Pancreas (tissue), 10 donors: ENCODE measurements around the gene TOP1. TPM values are rescaled to one million over a fixed set of nuclear protein-coding genes. Genes with fewer than 3 reads are reported as not detected.

Experiments
- ATAC-seq, 4 donors: fragments of 200-7000 bp; cut with Tn5 transposase; one replicate each; pipeline versions ENCODE4 v1.8.0 to v1.9.1; 2020; ENCODE audit warnings: mild to moderate bottlenecking in 4 of 4, moderate library complexity in 4 of 4
- DNase-seq, 6 donors: peaks; one replicate each; pipeline ENCODE4 v3.0.0-alpha.2; 2020
- FAIRE-seq: peaks from 2 replicates; lab custom pipeline; 2012; peaks lifted over from hg19 to GRCh38; lab: Jason Lieb, UNC
- H3K27ac ChIP-seq, 4 donors: fragments of 200-600 bp; sonication (generic); 1 replicate in 3 of 4; 2 replicates in 1 of 4; pipeline versions ENCODE4 v1.5.0 to v1.8.0; 2020
- H3K27me3 ChIP-seq, 4 donors: fragments of 200-600 bp; one replicate each; pipeline ENCODE4 v1.8.0; 2021
- H3K36me3 ChIP-seq, 3 donors: fragments of 200-600 bp; sonication (generic) in 1 of 3; one replicate each; pipeline versions ENCODE4 v1.5.0 to v1.8.0; 2020 to 2021
- H3K4me1 ChIP-seq, 3 donors: fragments of 200-600 bp; one replicate each; pipeline ENCODE4 v1.8.0; 2021
- H3K4me3 ChIP-seq, 4 donors: fragments of 200-600 bp; sonication (generic) in 2 of 4; one replicate each; pipeline versions ENCODE4 v1.5.0 to v1.8.0; 2020 to 2021
- H3K9me3 ChIP-seq, 4 donors: fragments of 200-600 bp; one replicate each; pipeline ENCODE4 v1.8.0; 2021
- WGBS, 2 donors: extraction: QIAGEN DNeasy Blood & Tissue Kit; methylation state at CpG; one replicate each; pipeline ENCODE4 v1.1.7; 2013; 5-methylcytosine and 5-hydroxymethylcytosine counted together
- intact Hi-C, 3 donors: fragments of 100-400 bp; cut with DNase I; formaldehyde crosslinking; loops; one replicate each; pipeline versions ENCODE4 v1.11.1 to v1.14.2; 2022
- polyA plus RNA-seq, 2 donors: library from polyadenylated mRNA; stranded (reverse); fragments of 200-250 nt; gene quantifications; one replicate each; pipeline ENCODE4 v1.2.3, GENCODE V29; 2013
- total RNA-seq, 6 donors: library from RNA; stranded (reverse); fragmentation: NEBNext Ultra II Directional in 4 of 6; extraction: Animal tissue kit (Norgen Biotek cat#: 25700) in 4 of 6; gene quantifications; one replicate each; pipeline versions ENCODE4 v1.2.1 to v1.2.4, GENCODE V29; 2021 to 2023
- TF ChIP-seq, protein P1 (sequence below), 4 donors: fragments of 200-600 bp; sonication (generic) in 3 of 4; IDR thresholded peaks; one replicate each; pipeline versions ENCODE4 v1.5.0 to v1.8.0; 2021; ENCODE audit warnings: antibody characterized with exemption in 4 of 4
- donor health status: healthy with polysubstance abuse.
- donor health status: DM: no; HTN: no; CAD: no; lungs with moderate emphysema.
- donor health status: DM: no; HTN: no; CAD: no.
- donor health status: control.
- donor health status: control.
- donor health status: Bipolar disorder and iron deficiency.
- donor health status: DM: yes; HTN: yes; CAD: no.
- donor health status: DM: no; HTN: no; CAD: no.
- donor health status: DM: no; HTN: no; CAD: no.
- donor health status: DM: yes; HTN: yes; CAD: no.

Gene TOP1
- total and polyA plus RNA-seq, 8 donors: 9.6 to 25.6 (median 16.2) TPM

DNA sequence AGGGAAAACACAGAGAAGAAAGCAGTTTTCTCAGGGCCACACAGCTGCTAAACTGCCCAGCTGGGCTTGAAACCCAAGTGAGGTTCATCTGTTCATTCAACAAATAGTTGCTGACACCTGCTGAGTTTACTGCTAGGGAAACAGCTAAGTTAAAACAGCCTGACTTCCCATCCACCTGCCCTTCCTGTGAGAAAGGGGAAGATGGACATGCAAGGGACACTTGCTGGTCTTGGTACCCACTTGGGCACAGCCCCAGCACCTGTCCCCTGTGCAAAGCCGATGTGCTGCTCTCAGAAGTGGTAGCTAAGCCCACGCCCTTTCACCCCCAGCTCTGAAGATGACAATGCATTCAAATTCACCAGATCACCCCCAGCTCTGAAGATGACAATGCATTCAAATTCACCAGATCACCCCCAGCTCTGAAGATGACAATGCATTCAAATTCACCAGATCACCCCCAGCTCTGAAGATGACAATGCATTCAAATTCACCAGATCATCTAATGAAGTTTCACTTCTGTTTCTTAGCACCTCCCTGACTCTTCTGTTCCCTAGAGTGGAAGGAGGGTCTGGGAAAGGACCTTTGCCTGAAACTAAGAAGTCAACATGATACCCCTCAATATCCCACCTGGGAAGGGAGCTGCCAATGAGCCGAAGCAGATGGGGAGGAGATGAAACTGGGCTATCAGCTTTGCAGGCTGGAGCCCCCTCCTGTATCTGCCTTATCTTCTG lies 46.0 kb upstream of the TOP1 start:
- H3K27ac ChIP-seq: no peak overlapping the region
- no peaks in the 10 kb centered on the region for H3K4me1 ChIP-seq
- no peaks in the 10 kb centered on the region for H3K36me3 ChIP-seq
- H3K27me3 ChIP-seq: no peaks in the 10 kb centered on the region
- ATAC-seq (no peak), FAIRE-seq (no peak), DNase-seq (no peak)
- 68 to 73% methylated on average over 3 of the region's 3 CpGs for WGBS, 2 donors
- intact Hi-C loops: no loop called here
- H3K4me3 ChIP-seq: no peak overlapping the region
- H3K9me3 ChIP-seq: no peaks in the 10 kb centered on the region
- TF ChIP-seq, protein P1, sequence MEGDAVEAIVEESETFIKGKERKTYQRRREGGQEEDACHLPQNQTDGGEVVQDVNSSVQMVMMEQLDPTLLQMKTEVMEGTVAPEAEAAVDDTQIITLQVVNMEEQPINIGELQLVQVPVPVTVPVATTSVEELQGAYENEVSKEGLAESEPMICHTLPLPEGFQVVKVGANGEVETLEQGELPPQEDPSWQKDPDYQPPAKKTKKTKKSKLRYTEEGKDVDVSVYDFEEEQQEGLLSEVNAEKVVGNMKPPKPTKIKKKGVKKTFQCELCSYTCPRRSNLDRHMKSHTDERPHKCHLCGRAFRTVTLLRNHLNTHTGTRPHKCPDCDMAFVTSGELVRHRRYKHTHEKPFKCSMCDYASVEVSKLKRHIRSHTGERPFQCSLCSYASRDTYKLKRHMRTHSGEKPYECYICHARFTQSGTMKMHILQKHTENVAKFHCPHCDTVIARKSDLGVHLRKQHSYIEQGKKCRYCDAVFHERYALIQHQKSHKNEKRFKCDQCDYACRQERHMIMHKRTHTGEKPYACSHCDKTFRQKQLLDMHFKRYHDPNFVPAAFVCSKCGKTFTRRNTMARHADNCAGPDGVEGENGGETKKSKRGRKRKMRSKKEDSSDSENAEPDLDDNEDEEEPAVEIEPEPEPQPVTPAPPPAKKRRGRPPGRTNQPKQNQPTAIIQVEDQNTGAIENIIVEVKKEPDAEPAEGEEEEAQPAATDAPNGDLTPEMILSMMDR (IDR thresholded peaks at IDR 0.05): no peak

GRCh38 chr20:40983898-40984297 lies 44.7 kb upstream of the TOP1 start:
- no peak for ATAC-seq
- 80 to 86% methylated on average over 2 of the region's 2 CpGs for WGBS, 2 donors

DNA sequence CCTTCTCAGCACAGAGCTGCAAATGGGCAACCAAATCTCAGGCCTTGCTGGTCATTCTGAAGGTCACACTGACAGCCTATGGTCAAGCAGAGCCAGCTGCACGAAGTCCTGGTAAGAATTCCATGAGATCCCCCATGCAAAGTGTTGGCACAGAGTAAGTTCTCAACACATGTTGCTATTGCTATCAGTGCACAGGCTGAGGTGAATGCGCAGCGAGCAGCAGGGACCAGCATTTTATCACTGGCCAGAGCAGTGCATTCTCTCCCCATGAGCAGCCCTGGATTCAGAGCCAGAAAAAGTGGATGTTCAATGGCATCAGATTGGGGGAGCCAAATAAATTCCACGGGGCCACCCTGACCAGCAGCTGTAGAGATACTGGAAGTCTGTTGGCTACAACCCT lies 44.1 kb upstream of the TOP1 start:
- Histone ChIP-seq H3K36me3 (no peaks in the 10 kb centered on the region), H3K27me3 (no peaks in the 10 kb centered on the region), H3K27ac (no peak overlapping the region), H3K4me3 (no peak overlapping the region), H3K4me1 (no peaks in the 10 kb centered on the region), H3K9me3 (no peaks in the 10 kb centered on the region)
- ATAC-seq: no peak
- TF ChIP-seq, protein P1 (IDR thresholded peaks at IDR 0.05): no peak
- no peak for FAIRE-seq
- intact Hi-C loops: no loop called here
- WGBS, 2 donors: 85 to 87% methylated on average over 4 of the region's 4 CpGs
- no peak for DNase-seq

More at GRCh38 chr20:40983898-40984297, 44.7 kb upstream of the TOP1 start:
- no peak overlapping the region for H3K4me3 ChIP-seq
- FAIRE-seq (no peak), DNase-seq (no peak)
- no peaks in the 10 kb centered on the region for H3K9me3 ChIP-seq
- no peaks in the 10 kb centered on the region for H3K27me3 ChIP-seq
- no peaks in the 10 kb centered on the region for H3K4me1 ChIP-seq
- no peak overlapping the region for H3K27ac ChIP-seq
- TF ChIP-seq, protein P1 (IDR thresholded peaks at IDR 0.05): no peak
- H3K36me3 ChIP-seq: no peaks in the 10 kb centered on the region
- intact Hi-C loops: no loop called here

DNA sequence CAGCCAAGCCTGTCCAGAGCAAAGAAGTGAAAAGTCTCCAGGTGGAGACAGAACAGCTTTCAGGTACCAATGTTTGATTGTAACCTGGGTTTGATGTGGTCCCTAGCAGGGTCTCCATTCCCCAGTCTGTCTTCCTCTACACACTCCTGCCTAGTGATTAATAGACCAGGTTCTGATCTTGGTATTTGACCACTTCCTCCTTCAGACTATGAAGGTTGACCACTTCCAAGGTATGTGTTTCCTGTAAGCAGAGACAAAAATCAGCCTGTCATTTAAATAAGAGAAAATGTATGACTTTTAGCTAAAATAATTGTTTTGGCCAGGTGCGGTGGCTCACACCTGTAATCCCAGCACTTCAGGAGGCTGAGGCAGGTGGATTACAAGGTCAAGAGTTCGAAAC lies 41.8 kb upstream of the TOP1 start:
- no peaks in the 10 kb centered on the region for H3K27me3 ChIP-seq
- no peak for FAIRE-seq
- H3K36me3 ChIP-seq: no peaks in the 10 kb centered on the region
- no peak for ATAC-seq
- H3K4me1 ChIP-seq: no peaks in the 10 kb centered on the region
- TF ChIP-seq, protein P1 (IDR thresholded peaks at IDR 0.05): no peak
- H3K27ac ChIP-seq: no peak overlapping the region
- DNase-seq: no peak
- no peak overlapping the region for H3K4me3 ChIP-seq
- 79 to 85% methylated on average over 2 of the region's 2 CpGs for WGBS, 2 donors
- H3K9me3 ChIP-seq: no peaks in the 10 kb centered on the region
- intact Hi-C loops: no loop called here

GRCh38 chr20:40990542-40991120 lies 38.0 kb upstream of the TOP1 start:
- no peak for FAIRE-seq
- Histone ChIP-seq H3K36me3 (no peaks in the 10 kb centered on the region), H3K4me3 (no peak overlapping the region), H3K4me1 (no peaks in the 10 kb centered on the region), H3K27me3 (no peaks in the 10 kb centered on the region), H3K27ac (no peak overlapping the region), H3K9me3 (no peaks in the 10 kb centered on the region)
- peak; percentile 99 to 100 (median 99) for ATAC-seq
- WGBS, 2 donors: 30% methylated on average over 10 of the region's 10 CpGs
- TF ChIP-seq, protein P1 (IDR thresholded peaks at IDR 0.05): peak; percentile 37 to 66 (median 62)
- DNase-seq: peak; percentile 59 to 87 (median 74)
- intact Hi-C loops: loop anchor here in 2 of 3 donors (5.0 to 10.0 kb wide), 2 partner anchors 102 to 104 kb away; no protein-coding TSS in a partner anchor
